Omental fat pad (tissue), 4 donors: ENCODE results near the gene MTHFR. TPM values are rescaled to one million over a fixed set of nuclear protein-coding genes. Genes with fewer than 3 reads are reported as not detected.

Experiments used
- ATAC-seq: fragments of 150-250 bp; one replicate; pipeline ENCODE4 v1.9.1; 2016; ENCODE audit warnings: mild to moderate bottlenecking, moderate library complexity; ENCODE audit not compliant: low FRiP score
- DNase-seq: peaks from one replicate; pipeline ENCODE4 v3.0.0-alpha.2; 2019; ENCODE audit warnings: low spot score
- CTCF ChIP-seq, 3 donors: fragments of 450-650 bp; IDR thresholded peaks; one replicate each; pipeline ENCODE4 v1.5.1; 2016 to 2017; ENCODE audit warnings: antibody characterized with exemption in 3 of 3, mild to moderate bottlenecking in 3 of 3, moderate library complexity in 2 of 3
- total RNA-seq, 4 donors: library from RNA; depleted of rRNA; stranded (reverse); fragments of >200 nt; gene quantifications; one replicate each; pipeline ENCODE4 v1.1.0, GENCODE V29; 2016

Gene MTHFR
- total RNA-seq, 4 donors from 2014 or later, result 28.9 to 44.8 (median 36.0) TPM

- DNase-seq, result no peak
- TF ChIP-seq CTCF (IDR thresholded peaks at IDR 0.05), result no peak
- ATAC-seq, result peak; percentile 45
These were observed 8.1 kb downstream of the MTHFR start for GRCh38 chr1:11797525-11798216.

GRCh38 chr1:11796036-11796828 is 9.5 kb downstream of the MTHFR start:
- DNase-seq (no peak), ATAC-seq (peak; percentile 20)

GRCh38 chr1:11795238-11795890 is 10.4 kb downstream of the MTHFR start:
- ATAC-seq, result no peak
- DNase-seq, result no peak
- TF ChIP-seq CTCF (IDR thresholded peaks at IDR 0.05), result no peak

More at GRCh38 chr1:11796036-11796828, 9.5 kb downstream of the MTHFR start:
- TF ChIP-seq CTCF (IDR thresholded peaks at IDR 0.05), result no peak

- ATAC-seq, result no peak
- TF ChIP-seq CTCF (IDR thresholded peaks at IDR 0.05), result no peak
- no peak for DNase-seq
These were observed 11.1 kb downstream of the MTHFR start for GRCh38 chr1:11794446-11795237.

- no peak for TF ChIP-seq CTCF (IDR thresholded peaks at IDR 0.05)
- ATAC-seq (no peak), DNase-seq (no peak)
These were observed 11.9 kb downstream of the MTHFR start for GRCh38 chr1:11793819-11794218.

GRCh38 chr1:11792106-11792505 is 13.7 kb downstream of the MTHFR start:
- no peak for TF ChIP-seq CTCF (IDR thresholded peaks at IDR 0.05)
- ATAC-seq (no peak), DNase-seq (no peak)
